ENCODE data around the gene PCBP3.

PCBP3 gene

DNA sequence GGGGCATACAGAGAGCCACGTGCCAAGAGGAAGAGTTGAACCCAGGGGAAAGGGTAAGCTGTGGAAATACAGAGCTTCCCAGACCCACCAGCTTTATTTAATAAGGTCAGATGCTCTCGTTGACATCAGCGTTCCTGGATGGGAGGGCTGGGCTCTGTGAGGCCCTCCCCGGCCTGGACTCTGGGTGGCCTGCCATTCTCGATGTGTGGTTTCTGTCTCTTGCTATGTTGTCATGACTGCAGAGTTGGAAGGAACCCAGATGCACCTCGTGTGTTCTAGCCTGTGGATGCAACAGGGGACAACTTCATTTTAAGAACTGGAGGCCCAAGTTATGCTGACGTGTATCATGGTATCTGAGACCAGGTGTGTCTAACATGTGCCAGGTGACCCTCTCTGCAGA is 101.7 kb downstream of the PCBP3 start:
- Histone ChIP-seq H3K4me3 (ENCODE audit: low read depth in 1 of 2, low read length in 1 of 2) (no peak overlapping the region), H3K4me1 (ENCODE audit: control insufficient read depth in 1 of 2, insufficient read depth in 1 of 2, low read depth in 1 of 2, low read length in 1 of 2) (no peaks in the 10 kb centered on the region), H3K27me3 (no peaks in the 10 kb centered on the region), H3K9me3 (no peaks in the 10 kb centered on the region), H3K36me3 (peaks cover 4% of the 10 kb centered on the region), H3K27ac (no peak overlapping the region)
- TF ChIP-seq, protein P1, sequence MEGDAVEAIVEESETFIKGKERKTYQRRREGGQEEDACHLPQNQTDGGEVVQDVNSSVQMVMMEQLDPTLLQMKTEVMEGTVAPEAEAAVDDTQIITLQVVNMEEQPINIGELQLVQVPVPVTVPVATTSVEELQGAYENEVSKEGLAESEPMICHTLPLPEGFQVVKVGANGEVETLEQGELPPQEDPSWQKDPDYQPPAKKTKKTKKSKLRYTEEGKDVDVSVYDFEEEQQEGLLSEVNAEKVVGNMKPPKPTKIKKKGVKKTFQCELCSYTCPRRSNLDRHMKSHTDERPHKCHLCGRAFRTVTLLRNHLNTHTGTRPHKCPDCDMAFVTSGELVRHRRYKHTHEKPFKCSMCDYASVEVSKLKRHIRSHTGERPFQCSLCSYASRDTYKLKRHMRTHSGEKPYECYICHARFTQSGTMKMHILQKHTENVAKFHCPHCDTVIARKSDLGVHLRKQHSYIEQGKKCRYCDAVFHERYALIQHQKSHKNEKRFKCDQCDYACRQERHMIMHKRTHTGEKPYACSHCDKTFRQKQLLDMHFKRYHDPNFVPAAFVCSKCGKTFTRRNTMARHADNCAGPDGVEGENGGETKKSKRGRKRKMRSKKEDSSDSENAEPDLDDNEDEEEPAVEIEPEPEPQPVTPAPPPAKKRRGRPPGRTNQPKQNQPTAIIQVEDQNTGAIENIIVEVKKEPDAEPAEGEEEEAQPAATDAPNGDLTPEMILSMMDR (IDR thresholded peaks at IDR 0.05): no peak

DNA sequence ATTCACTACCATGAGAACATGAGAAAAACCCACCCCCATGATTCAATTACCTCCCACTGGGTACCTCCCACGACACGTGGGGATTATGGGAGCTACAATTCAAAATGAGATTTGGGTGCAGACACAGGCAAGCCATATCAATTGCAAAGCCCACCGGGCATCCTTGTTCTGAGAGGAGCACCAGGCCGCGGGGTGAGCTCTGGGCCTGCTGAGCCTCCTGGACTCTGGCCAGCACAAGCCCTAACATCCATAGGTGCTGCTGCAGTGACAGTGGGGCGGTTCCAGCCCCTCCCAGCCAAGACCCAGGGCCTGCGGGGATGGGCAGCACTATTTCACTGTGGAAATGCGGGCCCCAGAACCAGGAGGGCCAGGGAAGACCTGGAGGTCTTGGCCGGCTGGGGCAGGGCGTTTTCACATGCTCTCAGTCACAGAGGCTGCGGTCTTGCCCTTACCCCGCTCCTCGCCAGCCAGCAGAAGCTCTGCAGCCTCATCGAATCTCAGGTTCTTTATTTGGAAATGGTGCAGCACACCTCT is 103.8 kb downstream of the PCBP3 start:
- Histone ChIP-seq H3K9me3 (no peaks in the 10 kb centered on the region), H3K36me3 (peaks cover 10% of the 10 kb centered on the region), H3K4me1 (ENCODE audit: control insufficient read depth in 1 of 2, insufficient read depth in 1 of 2, low read depth in 1 of 2, low read length in 1 of 2) (no peaks in the 10 kb centered on the region), H3K27ac (no peak overlapping the region), H3K27me3 (no peaks in the 10 kb centered on the region), H3K4me3 (ENCODE audit: low read depth in 1 of 2, low read length in 1 of 2) (no peak overlapping the region)
- TF ChIP-seq, protein P1 (IDR thresholded peaks at IDR 0.05): no peak

DNA sequence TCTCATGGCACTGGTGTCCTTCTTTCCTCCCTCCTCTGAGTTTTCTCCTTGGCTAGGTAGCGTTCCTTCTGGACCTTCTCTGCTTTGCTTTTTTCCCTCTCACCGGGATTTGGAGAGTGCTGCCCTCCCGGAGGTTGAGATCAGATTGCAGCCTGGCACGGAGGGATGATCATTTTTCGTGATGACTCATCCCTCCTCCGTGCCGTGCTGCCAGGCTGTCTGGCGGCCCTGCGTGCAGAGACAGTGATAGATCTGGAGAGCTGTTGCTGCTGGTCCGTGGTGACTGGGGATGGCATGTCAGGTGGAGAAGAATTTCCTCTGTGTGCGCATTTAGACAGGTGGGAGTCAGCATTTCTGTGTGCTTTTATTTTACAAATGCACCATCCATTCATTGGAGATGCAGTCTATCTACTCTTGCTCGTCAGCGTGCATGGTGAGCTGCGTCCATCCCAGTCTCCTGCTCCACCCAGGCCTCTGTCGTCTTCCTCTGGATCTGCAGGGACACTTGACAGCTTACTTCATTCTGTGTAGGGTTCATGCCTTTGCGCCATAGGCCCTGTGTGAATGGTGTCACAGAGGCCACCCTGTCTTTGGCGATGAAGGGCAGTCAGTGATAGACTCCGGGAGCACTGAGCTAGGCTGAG is 104.4 kb downstream of the PCBP3 start:
- Histone ChIP-seq H3K4me3 (ENCODE audit: low read depth in 1 of 2, low read length in 1 of 2) (no peak overlapping the region), H3K9me3 (no peaks in the 10 kb centered on the region), H3K27me3 (no peaks in the 10 kb centered on the region), H3K27ac (no peak overlapping the region), H3K4me1 (ENCODE audit: control insufficient read depth in 1 of 2, insufficient read depth in 1 of 2, low read depth in 1 of 2, low read length in 1 of 2) (no peaks in the 10 kb centered on the region), H3K36me3 (peaks cover 10% of the 10 kb centered on the region)
- TF ChIP-seq, protein P1 (IDR thresholded peaks at IDR 0.05): no peak

DNA sequence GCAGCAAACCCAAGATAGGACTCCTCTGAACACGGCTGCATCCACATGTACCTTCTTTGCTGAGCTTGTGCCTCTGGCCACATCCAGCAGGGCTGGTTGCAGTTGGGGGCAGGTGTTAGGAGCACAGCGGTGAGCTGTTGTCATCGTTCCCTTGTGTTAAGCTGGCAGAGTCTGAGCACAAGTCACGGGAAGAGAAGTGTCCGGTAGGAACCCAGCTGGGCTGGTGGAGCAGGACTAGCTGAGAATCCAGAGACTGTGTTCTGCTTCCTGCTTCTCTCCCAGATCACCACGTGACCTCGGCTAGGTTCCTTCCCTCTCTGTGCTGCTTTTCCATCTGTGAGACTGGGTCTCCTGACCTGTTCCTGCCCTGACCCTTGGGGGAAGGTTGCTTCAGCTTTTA is 105.1 kb downstream of the PCBP3 start:
- peaks cover 10% of the 10 kb centered on the region for H3K36me3 ChIP-seq
- no peaks in the 10 kb centered on the region for H3K27me3 ChIP-seq
- H3K4me3 ChIP-seq (ENCODE audit: low read depth in 1 of 2, low read length in 1 of 2): no peak overlapping the region
- TF ChIP-seq, protein P1 (IDR thresholded peaks at IDR 0.05): no peak
- no peaks in the 10 kb centered on the region for H3K4me1 ChIP-seq (ENCODE audit: control insufficient read depth in 1 of 2, insufficient read depth in 1 of 2, low read depth in 1 of 2, low read length in 1 of 2)
- H3K27ac ChIP-seq: no peak overlapping the region
- no peaks in the 10 kb centered on the region for H3K9me3 ChIP-seq

DNA sequence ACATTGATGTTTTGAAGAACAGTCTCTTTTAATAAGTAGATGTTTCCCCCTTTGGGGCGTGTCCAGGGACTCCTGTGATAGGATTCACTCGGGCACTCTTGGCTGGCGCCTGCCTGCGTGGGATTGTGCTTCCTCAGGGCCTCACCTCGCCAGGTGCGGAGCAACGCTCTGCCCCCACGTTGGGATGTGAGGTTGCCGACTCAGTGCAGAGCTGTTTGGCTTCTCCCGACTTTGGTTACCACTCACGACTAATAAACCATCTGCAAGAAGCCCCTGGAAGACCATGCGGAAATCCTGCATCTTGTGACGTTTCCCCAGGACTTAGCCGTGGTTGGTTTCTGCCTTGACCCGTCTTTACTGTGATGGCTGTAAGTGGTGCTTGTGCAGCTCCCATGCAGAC is 106.4 kb downstream of the PCBP3 start:
- H3K36me3 ChIP-seq: peaks cover 10% of the 10 kb centered on the region
- H3K27me3 ChIP-seq: no peaks in the 10 kb centered on the region
- no peak overlapping the region for H3K4me3 ChIP-seq (ENCODE audit: low read depth in 1 of 2, low read length in 1 of 2)
- no peaks in the 10 kb centered on the region for H3K9me3 ChIP-seq
- TF ChIP-seq, protein P1 (IDR thresholded peaks at IDR 0.05): no peak
- no peak overlapping the region for H3K27ac ChIP-seq
- H3K4me1 ChIP-seq (ENCODE audit: control insufficient read depth in 1 of 2, insufficient read depth in 1 of 2, low read depth in 1 of 2, low read length in 1 of 2): no peaks in the 10 kb centered on the region
